ENCODE results near the gene FAM114A1. TPM values are rescaled to one million over a fixed set of nuclear protein-coding genes. Genes with fewer than 3 reads are reported as not detected.

Gene FAM114A1
- total RNA-seq, 4 donors from 2014 or later, result 59.8 to 132 (median 103) TPM

- DNase-seq (ENCODE audit: low spot score) (no peak), ATAC-seq (ENCODE audit: low FRiP score) (no peak)
- TF ChIP-seq, protein P1, sequence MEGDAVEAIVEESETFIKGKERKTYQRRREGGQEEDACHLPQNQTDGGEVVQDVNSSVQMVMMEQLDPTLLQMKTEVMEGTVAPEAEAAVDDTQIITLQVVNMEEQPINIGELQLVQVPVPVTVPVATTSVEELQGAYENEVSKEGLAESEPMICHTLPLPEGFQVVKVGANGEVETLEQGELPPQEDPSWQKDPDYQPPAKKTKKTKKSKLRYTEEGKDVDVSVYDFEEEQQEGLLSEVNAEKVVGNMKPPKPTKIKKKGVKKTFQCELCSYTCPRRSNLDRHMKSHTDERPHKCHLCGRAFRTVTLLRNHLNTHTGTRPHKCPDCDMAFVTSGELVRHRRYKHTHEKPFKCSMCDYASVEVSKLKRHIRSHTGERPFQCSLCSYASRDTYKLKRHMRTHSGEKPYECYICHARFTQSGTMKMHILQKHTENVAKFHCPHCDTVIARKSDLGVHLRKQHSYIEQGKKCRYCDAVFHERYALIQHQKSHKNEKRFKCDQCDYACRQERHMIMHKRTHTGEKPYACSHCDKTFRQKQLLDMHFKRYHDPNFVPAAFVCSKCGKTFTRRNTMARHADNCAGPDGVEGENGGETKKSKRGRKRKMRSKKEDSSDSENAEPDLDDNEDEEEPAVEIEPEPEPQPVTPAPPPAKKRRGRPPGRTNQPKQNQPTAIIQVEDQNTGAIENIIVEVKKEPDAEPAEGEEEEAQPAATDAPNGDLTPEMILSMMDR (IDR thresholded peaks at IDR 0.05), result no peak
These were observed 9.0 kb downstream of the FAM114A1 start for GRCh38 chr4:38876636-38877035.

DNA sequence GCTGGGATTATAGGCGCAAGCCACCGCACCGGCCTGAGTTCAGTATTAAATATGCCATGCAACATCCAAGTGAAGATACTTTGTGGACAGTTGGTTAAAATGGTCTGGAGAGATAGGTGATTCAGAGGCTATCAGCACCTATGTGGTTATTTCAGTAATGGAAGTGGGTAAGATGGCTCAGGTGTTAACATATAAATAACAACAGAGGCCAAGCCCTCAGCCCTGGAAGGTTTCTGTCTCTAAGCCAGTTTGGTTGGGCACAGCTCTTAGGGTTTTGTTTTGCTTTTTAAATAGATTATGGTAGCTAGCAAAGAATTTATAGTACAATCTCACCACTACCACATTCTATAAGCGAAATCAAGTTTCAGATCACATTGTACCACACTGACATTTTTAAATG lies 16.6 kb downstream of the FAM114A1 start:
- TF ChIP-seq, protein P1 (IDR thresholded peaks at IDR 0.05), result no peak
- DNase-seq (ENCODE audit: low spot score) (no peak), ATAC-seq (ENCODE audit: low FRiP score) (no peak)

- DNase-seq (ENCODE audit: low spot score) (no peak), ATAC-seq (ENCODE audit: low FRiP score) (peak; percentile 58)
- TF ChIP-seq, protein P1 (IDR thresholded peaks at IDR 0.05), result no peak
These were observed 21.5 kb downstream of the FAM114A1 start for GRCh38 chr4:38889143-38889542.

DNA sequence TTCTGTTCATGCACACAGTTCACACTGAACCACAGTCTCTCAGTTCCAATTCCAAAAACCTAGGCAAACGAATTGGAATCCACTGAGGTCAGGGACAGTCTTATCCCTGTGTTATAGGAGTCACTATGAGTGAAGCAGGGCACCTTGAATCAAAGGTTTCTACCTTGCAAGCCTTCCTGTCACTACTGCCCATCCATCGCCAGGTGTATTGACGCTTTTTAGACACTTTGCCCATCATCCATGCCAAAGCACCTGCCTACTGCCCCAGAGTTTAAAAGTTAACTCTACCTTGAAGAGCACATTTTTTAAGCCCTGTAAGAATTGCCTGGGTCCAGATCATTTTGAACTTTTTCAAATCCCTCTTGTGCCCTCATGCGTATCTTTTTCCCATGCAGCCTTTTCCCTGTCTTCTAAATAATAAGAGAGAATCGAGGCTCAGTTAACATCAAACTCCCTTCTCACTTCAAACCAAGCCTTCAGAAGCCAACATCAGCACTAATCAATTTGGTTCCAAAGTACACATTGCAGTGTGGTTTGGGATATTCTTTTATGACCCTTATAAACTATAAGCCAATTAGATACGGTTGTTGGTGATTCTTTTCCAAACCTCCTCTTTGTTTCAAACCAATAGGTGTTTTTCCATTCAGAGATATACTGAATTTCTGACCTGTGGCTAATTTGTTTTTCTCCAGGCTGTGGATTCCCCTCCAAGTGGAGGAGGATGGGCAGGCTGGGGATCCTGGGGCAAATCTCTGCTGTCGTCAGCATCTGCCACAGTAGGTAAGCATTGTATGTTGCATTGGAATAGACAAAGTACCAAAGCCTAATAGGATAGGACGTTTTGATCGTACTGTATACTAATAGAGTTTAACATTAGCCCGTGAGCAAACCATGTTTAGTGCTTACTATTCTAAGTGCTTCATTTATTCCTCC lies 23.7 kb downstream of the FAM114A1 start:
- DNase-seq (ENCODE audit: low spot score), result no peak
- ATAC-seq (ENCODE audit: low FRiP score), result no peak
- TF ChIP-seq, protein P1 (IDR thresholded peaks at IDR 0.05), result no peak

- TF ChIP-seq, protein P1 (IDR thresholded peaks at IDR 0.05), result no peak
- DNase-seq (ENCODE audit: low spot score) (no peak), ATAC-seq (ENCODE audit: low FRiP score) (no peak)
These were observed 26.8 kb downstream of the FAM114A1 start for GRCh38 chr4:38894322-38894982.

DNA sequence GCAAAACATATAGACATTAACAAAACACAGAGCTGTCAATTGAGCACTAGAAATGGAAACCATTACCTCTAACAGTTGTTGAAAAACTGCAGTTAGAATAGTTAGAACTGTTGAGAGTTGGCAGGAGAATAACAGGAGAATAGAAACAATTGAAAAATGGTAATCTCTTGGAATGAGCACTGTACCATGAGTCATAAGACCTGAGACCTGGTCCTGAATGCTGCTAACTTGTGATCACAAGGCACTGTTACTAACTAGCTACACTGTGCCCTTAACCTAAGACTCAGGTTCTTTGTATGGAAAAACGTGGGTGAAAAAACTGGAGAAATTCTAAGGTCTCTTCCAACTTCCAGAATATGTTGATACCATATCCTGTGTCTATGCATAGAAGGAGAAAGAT lies 29.3 kb downstream of the FAM114A1 start:
- ATAC-seq (ENCODE audit: low FRiP score) (no peak), DNase-seq (ENCODE audit: low spot score) (no peak)
- TF ChIP-seq, protein P1 (IDR thresholded peaks at IDR 0.05), result no peak
